HG03571 (cell line): ENCODE data around the gene MAML3.

ENCODE experiments used
- ATAC-seq: cut with Tn5 transposase; IDR thresholded peaks from one replicate; pipeline ENCODE4 v1.9.1; 2021; ENCODE audit not compliant: unreplicated experiment

The MAML3 gene

GRCh38 chr4:140156529-140157171 lies 2.7 kb upstream of the MAML3 start:
- peak; percentile 49 for ATAC-seq

GRCh38 chr4:140154572-140154891 lies 548 bp upstream of the MAML3 start:
- no peak for ATAC-seq

GRCh38 chr4:140153419-140153717 lies 616 bp downstream of the MAML3 start:
- no peak for ATAC-seq

GRCh38 chr4:140152751-140153418 lies 1.1 kb downstream of the MAML3 start:
- no peak for ATAC-seq

GRCh38 chr4:140152013-140152703 lies 1.8 kb downstream of the MAML3 start:
- no peak for ATAC-seq

- ATAC-seq: no peak
These were observed 2.3 kb downstream of the MAML3 start for GRCh38 chr4:140151699-140152012.

GRCh38 chr4:140150886-140151698 lies 2.9 kb downstream of the MAML3 start:
- peak; percentile 41 for ATAC-seq

- ATAC-seq: no peak
These were observed 3.4 kb downstream of the MAML3 start for GRCh38 chr4:140150636-140150885.

- no peak for ATAC-seq
These were observed 3.9 kb downstream of the MAML3 start for GRCh38 chr4:140149846-140150635.

- no peak for ATAC-seq
These were observed 9.9 kb downstream of the MAML3 start for GRCh38 chr4:140144050-140144449.

GRCh38 chr4:140141210-140141835 lies 12.7 kb downstream of the MAML3 start:
- no peak for ATAC-seq

GRCh38 chr4:140140566-140140965 lies 13.4 kb downstream of the MAML3 start:
- ATAC-seq: no peak

- ATAC-seq: no peak
These were observed 15.6 kb downstream of the MAML3 start for GRCh38 chr4:140138428-140138827.

GRCh38 chr4:140137671-140138070 lies 16.3 kb downstream of the MAML3 start:
- no peak for ATAC-seq

- no peak for ATAC-seq
These were observed 17.5 kb downstream of the MAML3 start for GRCh38 chr4:140136509-140136908.

- no peak for ATAC-seq
These were observed 18.4 kb downstream of the MAML3 start for GRCh38 chr4:140135529-140136088.

GRCh38 chr4:140134746-140135425 lies 19.1 kb downstream of the MAML3 start:
- ATAC-seq: no peak

GRCh38 chr4:140133576-140133975 lies 20.4 kb downstream of the MAML3 start:
- no peak for ATAC-seq

GRCh38 chr4:140131675-140132229 lies 22.2 kb downstream of the MAML3 start:
- no peak for ATAC-seq

GRCh38 chr4:140130677-140131076 lies 23.3 kb downstream of the MAML3 start:
- no peak for ATAC-seq
